ENCODE data around the gene OR4D9. TPM values are rescaled to one million over a fixed set of nuclear protein-coding genes. Genes with fewer than 3 reads are reported as not detected.
A peak's percentile ranks its signal among the peaks of the same experiment; 100 is the strongest.

OR4D9 gene
- total and polyA plus RNA-seq, 10 of the 15 experiments (the other 5 are each of a cell fraction or from before 2014, with no cell fraction given), result not detected

DNA sequence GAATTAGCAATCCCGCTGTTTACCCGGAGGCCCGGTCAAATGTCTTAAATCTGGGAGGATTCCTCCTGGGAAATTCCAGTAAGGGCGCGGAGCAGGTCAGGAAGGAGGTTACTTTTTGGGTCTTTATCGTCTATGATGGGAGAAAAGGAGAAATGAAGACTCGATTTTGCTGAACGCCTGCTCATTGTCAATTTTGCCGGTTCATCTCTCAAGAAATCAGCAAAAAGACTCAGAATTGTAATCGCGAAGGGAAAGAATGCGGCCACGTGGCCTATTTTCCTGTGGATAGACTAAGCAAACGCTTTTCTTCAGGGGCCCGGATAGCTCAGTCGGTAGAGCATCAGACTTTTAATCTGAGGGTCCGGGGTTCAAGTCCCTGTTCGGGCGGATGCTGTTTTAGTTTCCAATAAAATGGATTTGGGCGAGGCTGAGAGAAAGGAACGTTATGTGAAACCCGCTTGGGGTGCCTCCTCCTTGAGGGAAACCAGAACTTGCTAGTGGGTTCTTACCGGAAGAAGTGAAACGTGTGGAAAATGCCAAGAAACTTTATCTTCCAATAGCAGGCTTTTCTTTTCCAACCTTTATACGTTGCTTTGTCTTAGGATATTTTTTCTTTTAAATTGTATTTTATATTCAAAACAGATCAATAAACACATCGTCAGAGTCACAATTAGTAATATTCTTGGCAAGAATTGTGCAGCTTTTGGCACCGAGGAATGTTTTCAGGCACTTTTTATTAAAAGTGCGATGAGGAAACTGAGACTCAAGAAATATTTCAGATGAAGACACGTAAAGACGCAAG is 45.0 kb downstream of the OR4D9 start:
- DNase-seq (ENCODE audit: low read depth, low spot score), result peak; percentile 58
- in situ Hi-C loops (cut with MboI) (loop anchor here (5.0 to 10.0 kb wide), 5 partner anchors 342 to 982 kb away; partner anchors contain the start of genes DTX4, LPXN, MPEG1 and MS4A6A), intact Hi-C loops (cut with micrococcal nuclease; ENCODE audit: unreplicated experiment) (loop anchor here (5.0 to 10.0 kb wide), 4 partner anchors 256 to 1889 kb away; partner anchors contain the start of genes LPXN, MRPL16, ZDHHC5 and ZFP91)
- Histone ChIP-seq H3K4me1 (ENCODE audit: control insufficient read depth, insufficient read depth, low read length) (peaks cover 4% of the 10 kb centered on the region; the same call in 1 of the 2 replicates), H3K4me3 (peak overlapping the region; percentile 64), H3K27me3 (replicated peaks in 1 of 2; ENCODE audit: control insufficient read depth in 2 of 2, insufficient read depth in 2 of 2, low read length in 1 of 2) (no peaks in the 10 kb centered on the region), H4K20me1 (ENCODE audit: control insufficient read depth, insufficient read depth) (no peaks in the 10 kb centered on the region), H2AFZ (ENCODE audit: control insufficient read depth, low read depth, low read length) (peak overlapping the region; percentile 70), H3K9ac (ENCODE audit: control insufficient read depth, insufficient read depth, low read length) (peak overlapping the region; percentile 31; the same call in 1 of the 2 replicates), H3K4me2 (ENCODE audit: control insufficient read depth, insufficient read depth) (peak overlapping the region; percentile 79), H3K27ac (ENCODE audit: control insufficient read depth, insufficient read depth) (no peak overlapping the region), H3K9me3 (replicated peaks; ENCODE audit: control insufficient read depth, insufficient read depth, low read length) (no peaks in the 10 kb centered on the region), H3K79me2 (ENCODE audit: control insufficient read depth, insufficient read depth, low read length) (no peaks in the 10 kb centered on the region), H3K36me3 (ENCODE audit: control insufficient read depth in 2 of 2, insufficient read depth in 2 of 2, low read length in 1 of 2) (no peaks in the 10 kb centered on the region)
- CTCF ChIA-PET, result interaction anchor here (0.7 to 3.1 kb wide), 3 partner anchors 10 to 113 kb away, joined by 3 to 14 read pairs (median 12); partner anchors contain the start of gene PATL1
- POLR2A ChIA-PET, result interaction anchor here (1.0 to 3.5 kb wide), 3 partner anchors 9 to 59 kb away, joined by 4 to 12 read pairs (median 4); partner anchors contain the start of gene OSBP
- 9% methylated on average over 30 of the region's 30 CpGs for WGBS (ENCODE audit: insufficient coverage, insufficient replicate concordance, low lambda C conversion rate, missing lambda C conversion rate)
- FAIRE-seq, result no peak
- no TSS peak for BruUV-seq (replicated peaks)
- RAD21 ChIA-PET (ENCODE audit: unreplicated experiment), result interaction anchor here (0.6 to 3.4 kb wide), 7 partner anchors 10 to 120 kb away, joined by 3 to 15 read pairs (median 4); partner anchors contain the start of gene PATL1
- SMC1A ChIA-PET (ENCODE audit: uncharacterized antibody, unreplicated experiment), result interaction anchor here (1.2 to 4.8 kb wide), 5 partner anchors 9 to 60 kb away, joined by 4 to 21 read pairs (median 6); partner anchors contain the start of gene OSBP
- ATAC-seq, result peak; percentile 43
- TF ChIP-seq RAD51 (IDR thresholded peaks at IDR 0.05) (peak; percentile 92), RCOR1 (conservative IDR thresholded peaks at IDR 0.05; ENCODE audit: low read depth, low read length) (peak; percentile 46; the same call in 1 of the 2 replicates), SUPT20H (IDR thresholded peaks at IDR 0.05; ENCODE audit: borderline replicate concordance, control insufficient read depth, low read depth, low read length) (no peak), USF1 (IDR thresholded peaks at IDR 0.05; ENCODE audit: borderline replicate concordance, extremely low read length, insufficient read depth, low read depth, low read length) (peak; percentile 35), SMARCA5 (IDR thresholded peaks at IDR 0.05) (peak; percentile 83; the same call in 1 of the 2 replicates), USF2 (IDR thresholded peaks at IDR 0.05; ENCODE audit: borderline replicate concordance, low read depth, low read length) (peak; percentile 44; the same call in 1 of the 2 replicates)
- TF ChIP-seq, protein P1, sequence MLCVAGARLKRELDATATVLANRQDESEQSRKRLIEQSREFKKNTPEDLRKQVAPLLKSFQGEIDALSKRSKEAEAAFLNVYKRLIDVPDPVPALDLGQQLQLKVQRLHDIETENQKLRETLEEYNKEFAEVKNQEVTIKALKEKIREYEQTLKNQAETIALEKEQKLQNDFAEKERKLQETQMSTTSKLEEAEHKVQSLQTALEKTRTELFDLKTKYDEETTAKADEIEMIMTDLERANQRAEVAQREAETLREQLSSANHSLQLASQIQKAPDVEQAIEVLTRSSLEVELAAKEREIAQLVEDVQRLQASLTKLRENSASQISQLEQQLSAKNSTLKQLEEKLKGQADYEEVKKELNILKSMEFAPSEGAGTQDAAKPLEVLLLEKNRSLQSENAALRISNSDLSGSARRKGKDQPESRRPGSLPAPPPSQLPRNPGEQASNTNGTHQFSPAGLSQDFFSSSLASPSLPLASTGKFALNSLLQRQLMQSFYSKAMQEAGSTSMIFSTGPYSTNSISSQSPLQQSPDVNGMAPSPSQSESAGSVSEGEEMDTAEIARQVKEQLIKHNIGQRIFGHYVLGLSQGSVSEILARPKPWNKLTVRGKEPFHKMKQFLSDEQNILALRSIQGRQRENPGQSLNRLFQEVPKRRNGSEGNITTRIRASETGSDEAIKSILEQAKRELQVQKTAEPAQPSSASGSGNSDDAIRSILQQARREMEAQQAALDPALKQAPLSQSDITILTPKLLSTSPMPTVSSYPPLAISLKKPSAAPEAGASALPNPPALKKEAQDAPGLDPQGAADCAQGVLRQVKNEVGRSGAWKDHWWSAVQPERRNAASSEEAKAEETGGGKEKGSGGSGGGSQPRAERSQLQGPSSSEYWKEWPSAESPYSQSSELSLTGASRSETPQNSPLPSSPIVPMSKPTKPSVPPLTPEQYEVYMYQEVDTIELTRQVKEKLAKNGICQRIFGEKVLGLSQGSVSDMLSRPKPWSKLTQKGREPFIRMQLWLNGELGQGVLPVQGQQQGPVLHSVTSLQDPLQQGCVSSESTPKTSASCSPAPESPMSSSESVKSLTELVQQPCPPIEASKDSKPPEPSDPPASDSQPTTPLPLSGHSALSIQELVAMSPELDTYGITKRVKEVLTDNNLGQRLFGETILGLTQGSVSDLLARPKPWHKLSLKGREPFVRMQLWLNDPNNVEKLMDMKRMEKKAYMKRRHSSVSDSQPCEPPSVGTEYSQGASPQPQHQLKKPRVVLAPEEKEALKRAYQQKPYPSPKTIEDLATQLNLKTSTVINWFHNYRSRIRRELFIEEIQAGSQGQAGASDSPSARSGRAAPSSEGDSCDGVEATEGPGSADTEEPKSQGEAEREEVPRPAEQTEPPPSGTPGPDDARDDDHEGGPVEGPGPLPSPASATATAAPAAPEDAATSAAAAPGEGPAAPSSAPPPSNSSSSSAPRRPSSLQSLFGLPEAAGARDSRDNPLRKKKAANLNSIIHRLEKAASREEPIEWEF (IDR thresholded peaks at IDR 0.05; ENCODE audit: insufficient replicate concordance, low read depth, low read length), result peak; percentile 45
- TF ChIP-seq, protein P2, sequence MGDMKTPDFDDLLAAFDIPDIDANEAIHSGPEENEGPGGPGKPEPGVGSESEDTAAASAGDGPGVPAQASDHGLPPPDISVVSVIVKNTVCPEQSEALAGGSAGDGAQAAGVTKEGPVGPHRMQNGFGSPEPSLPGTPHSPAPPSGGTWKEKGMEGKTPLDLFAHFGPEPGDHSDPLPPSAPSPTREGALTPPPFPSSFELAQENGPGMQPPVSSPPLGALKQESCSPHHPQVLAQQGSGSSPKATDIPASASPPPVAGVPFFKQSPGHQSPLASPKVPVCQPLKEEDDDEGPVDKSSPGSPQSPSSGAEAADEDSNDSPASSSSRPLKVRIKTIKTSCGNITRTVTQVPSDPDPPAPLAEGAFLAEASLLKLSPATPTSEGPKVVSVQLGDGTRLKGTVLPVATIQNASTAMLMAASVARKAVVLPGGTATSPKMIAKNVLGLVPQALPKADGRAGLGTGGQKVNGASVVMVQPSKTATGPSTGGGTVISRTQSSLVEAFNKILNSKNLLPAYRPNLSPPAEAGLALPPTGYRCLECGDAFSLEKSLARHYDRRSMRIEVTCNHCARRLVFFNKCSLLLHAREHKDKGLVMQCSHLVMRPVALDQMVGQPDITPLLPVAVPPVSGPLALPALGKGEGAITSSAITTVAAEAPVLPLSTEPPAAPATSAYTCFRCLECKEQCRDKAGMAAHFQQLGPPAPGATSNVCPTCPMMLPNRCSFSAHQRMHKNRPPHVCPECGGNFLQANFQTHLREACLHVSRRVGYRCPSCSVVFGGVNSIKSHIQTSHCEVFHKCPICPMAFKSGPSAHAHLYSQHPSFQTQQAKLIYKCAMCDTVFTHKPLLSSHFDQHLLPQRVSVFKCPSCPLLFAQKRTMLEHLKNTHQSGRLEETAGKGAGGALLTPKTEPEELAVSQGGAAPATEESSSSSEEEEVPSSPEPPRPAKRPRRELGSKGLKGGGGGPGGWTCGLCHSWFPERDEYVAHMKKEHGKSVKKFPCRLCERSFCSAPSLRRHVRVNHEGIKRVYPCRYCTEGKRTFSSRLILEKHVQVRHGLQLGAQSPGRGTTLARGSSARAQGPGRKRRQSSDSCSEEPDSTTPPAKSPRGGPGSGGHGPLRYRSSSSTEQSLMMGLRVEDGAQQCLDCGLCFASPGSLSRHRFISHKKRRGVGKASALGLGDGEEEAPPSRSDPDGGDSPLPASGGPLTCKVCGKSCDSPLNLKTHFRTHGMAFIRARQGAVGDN (IDR thresholded peaks at IDR 0.05), result peak; percentile 32; the same call in 1 of the 2 replicates

Measured in GM12878 (cell line).